ENCODE measurements around the gene CLEC16A. TPM values are rescaled to one million over a fixed set of nuclear protein-coding genes. Genes with fewer than 3 reads are reported as not detected.
"Not testable (repeated sequence)": the region's sequence is repeated elsewhere in the genome, so short reads cannot be mapped to it uniquely, and the experiment has no call there.

The CLEC16A gene
- total RNA-seq, 4 donors from 2014 or later: 7.6 to 65.6 (median 28.0) TPM

- DNase-seq: no peak
- TF ChIP-seq, protein P1, sequence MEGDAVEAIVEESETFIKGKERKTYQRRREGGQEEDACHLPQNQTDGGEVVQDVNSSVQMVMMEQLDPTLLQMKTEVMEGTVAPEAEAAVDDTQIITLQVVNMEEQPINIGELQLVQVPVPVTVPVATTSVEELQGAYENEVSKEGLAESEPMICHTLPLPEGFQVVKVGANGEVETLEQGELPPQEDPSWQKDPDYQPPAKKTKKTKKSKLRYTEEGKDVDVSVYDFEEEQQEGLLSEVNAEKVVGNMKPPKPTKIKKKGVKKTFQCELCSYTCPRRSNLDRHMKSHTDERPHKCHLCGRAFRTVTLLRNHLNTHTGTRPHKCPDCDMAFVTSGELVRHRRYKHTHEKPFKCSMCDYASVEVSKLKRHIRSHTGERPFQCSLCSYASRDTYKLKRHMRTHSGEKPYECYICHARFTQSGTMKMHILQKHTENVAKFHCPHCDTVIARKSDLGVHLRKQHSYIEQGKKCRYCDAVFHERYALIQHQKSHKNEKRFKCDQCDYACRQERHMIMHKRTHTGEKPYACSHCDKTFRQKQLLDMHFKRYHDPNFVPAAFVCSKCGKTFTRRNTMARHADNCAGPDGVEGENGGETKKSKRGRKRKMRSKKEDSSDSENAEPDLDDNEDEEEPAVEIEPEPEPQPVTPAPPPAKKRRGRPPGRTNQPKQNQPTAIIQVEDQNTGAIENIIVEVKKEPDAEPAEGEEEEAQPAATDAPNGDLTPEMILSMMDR (IDR thresholded peaks at IDR 0.05): no peak
- TF ChIP-seq POLR2A (IDR thresholded peaks at IDR 0.05): no peak
- intact Hi-C loops (cut with DNase I; ENCODE audit: low total_unique reads): loop anchor here (10.0 kb wide), 1 partner anchor 407 kb away; no protein-coding TSS in a partner anchor
- Histone ChIP-seq H3K4me3 (no peak overlapping the region), H3K27me3 (no peaks in the 10 kb centered on the region), H3K4me1 (peaks cover 4 to 6% of the 10 kb centered on the region in 2 donors), H3K27ac (peak overlapping the region in 1 of 2 donors; percentile 14), H3K9me3 (no peaks in the 10 kb centered on the region), H3K36me3 (no peaks in the 10 kb centered on the region)
Measured at GRCh38 chr16:10921536-10922327, 22.6 kb upstream of the CLEC16A start.

DNA sequence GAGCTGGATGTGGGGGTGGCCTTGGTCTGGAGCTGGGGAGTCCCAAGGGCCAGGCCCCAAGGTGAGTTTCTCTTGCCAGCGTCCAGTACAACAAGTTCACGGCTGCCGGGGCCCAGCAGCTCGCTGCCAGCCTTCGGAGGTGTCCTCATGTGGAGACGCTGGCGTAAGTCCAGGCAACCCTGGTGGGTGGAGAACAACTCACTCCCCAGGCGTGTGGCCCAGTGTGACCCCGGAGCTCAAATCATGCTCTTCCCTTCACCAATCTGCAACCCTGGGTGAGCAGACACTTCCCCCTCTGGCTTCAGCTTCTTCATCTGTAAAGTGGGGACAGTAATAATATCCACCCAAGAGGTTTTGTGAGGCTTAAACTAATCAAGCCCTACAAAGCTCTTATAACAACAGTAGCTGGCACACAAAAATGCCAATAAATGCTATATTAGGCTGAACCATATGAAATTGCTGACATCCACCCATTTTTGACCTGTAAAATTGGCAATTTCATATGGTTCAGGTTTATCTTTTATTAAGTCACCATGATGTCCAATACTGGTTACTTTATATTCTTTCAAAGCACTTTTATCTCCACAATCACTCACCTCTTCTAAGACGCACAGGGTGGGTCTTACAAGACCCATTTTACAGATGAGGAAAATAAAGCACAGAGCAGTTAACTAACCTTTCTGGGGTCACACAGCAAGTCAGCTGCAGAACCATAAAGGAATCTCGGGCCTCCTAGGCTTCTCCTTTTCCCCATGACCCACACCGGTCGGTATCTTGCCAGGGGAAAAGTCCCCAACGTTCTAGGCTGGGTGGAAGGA is 21.8 kb upstream of the CLEC16A start:
- DNase-seq: no peak
- Histone ChIP-seq H3K4me1 (peaks cover 4 to 6% of the 10 kb centered on the region in 2 donors), H3K4me3 (no peak overlapping the region), H3K36me3 (no peaks in the 10 kb centered on the region), H3K27me3 (no peaks in the 10 kb centered on the region), H3K27ac (peak overlapping the region in 1 of 2 donors; percentile 14), H3K9me3 (no peaks in the 10 kb centered on the region)
- TF ChIP-seq, protein P1 (IDR thresholded peaks at IDR 0.05): no peak
- TF ChIP-seq POLR2A (IDR thresholded peaks at IDR 0.05): no peak
- intact Hi-C loops (cut with DNase I; ENCODE audit: low total_unique reads): loop anchor here (10.0 kb wide), 1 partner anchor 408 kb away; no protein-coding TSS in a partner anchor

- Histone ChIP-seq H3K27ac (no peak overlapping the region), H3K27me3 (no peaks in the 10 kb centered on the region), H3K9me3 (no peaks in the 10 kb centered on the region), H3K4me1 (peaks cover 4 to 6% of the 10 kb centered on the region in 2 donors), H3K4me3 (no peak overlapping the region), H3K36me3 (no peaks in the 10 kb centered on the region)
- DNase-seq: no peak
- intact Hi-C loops (cut with DNase I; ENCODE audit: low total_unique reads): loop anchor here (10.0 kb wide), 1 partner anchor 408 kb away; no protein-coding TSS in a partner anchor
- TF ChIP-seq, protein P1 (IDR thresholded peaks at IDR 0.05): no peak
- no peak for TF ChIP-seq POLR2A (IDR thresholded peaks at IDR 0.05)
Measured at GRCh38 chr16:10923146-10923649, 21.2 kb upstream of the CLEC16A start.

GRCh38 chr16:10923650-10924214 is 20.6 kb upstream of the CLEC16A start:
- H3K9me3 ChIP-seq: no peaks in the 10 kb centered on the region
- no peak overlapping the region for H3K27ac ChIP-seq
- H3K4me1 ChIP-seq: peaks cover 0 to 6% of the 10 kb centered on the region in 2 donors
- DNase-seq: no peak
- intact Hi-C loops (cut with DNase I; ENCODE audit: low total_unique reads): loop anchor here (10.0 kb wide), 1 partner anchor 409 kb away; no protein-coding TSS in a partner anchor
- H3K36me3 ChIP-seq: no peaks in the 10 kb centered on the region
- H3K4me3 ChIP-seq: no peak overlapping the region
- no peaks in the 10 kb centered on the region for H3K27me3 ChIP-seq
- TF ChIP-seq, protein P1 (IDR thresholded peaks at IDR 0.05): no peak
- TF ChIP-seq POLR2A (IDR thresholded peaks at IDR 0.05): no peak

GRCh38 chr16:10925285-10925684 is 19.1 kb upstream of the CLEC16A start:
- H3K4me1 ChIP-seq: not testable (repeated sequence)
- intact Hi-C loops (cut with DNase I; ENCODE audit: low total_unique reads): loop anchor here (10.0 kb wide), 1 partner anchor 410 kb away; no protein-coding TSS in a partner anchor

More at GRCh38 chr16:10925285-10925684, 19.1 kb upstream of the CLEC16A start:
- H3K27ac ChIP-seq, H3K36me3 ChIP-seq, H3K27me3 ChIP-seq, H3K4me3 ChIP-seq, H3K9me3 ChIP-seq, DNase-seq: not testable (repeated sequence)
